Psoas muscle (tissue), 8 donors: ENCODE results near the gene ITSN1. TPM values are rescaled to one million over a fixed set of nuclear protein-coding genes. Genes with fewer than 3 reads are reported as not detected.
"Not testable (repeated sequence)": the region's sequence is repeated elsewhere in the genome, so short reads cannot be mapped to it uniquely, and the experiment has no call there.

Experiments used
- ATAC-seq, 4 donors: fragments of 200-7000 bp; cut with Tn5 transposase; one replicate each; pipeline ENCODE4 v1.9.1; 2020; ENCODE audit warnings: moderate library complexity in 3 of 4, mild to moderate bottlenecking in 2 of 4
- DNase-seq, 2 donors: peaks; one replicate each; pipeline ENCODE4 v3.0.0-alpha.2; 2020
- H3K27ac ChIP-seq: fragments of 200-600 bp; one replicate; pipeline ENCODE4 v1.8.0; 2022
- H3K27me3 ChIP-seq, 3 donors: fragments of 200-600 bp in 1 of 3; one replicate each; pipeline versions ENCODE4 v1.6.1 to v1.8.0; 2013 to 2022; ENCODE audit warnings: low read length in 2 of 3, mild to moderate bottlenecking in 2 of 3, moderate library complexity in 1 of 3; ENCODE audit not compliant: insufficient read depth in 3 of 3
- H3K36me3 ChIP-seq, 2 donors: fragments of 200-600 bp in 1 of 2; one replicate each; pipeline versions ENCODE4 v1.6.1 to v1.8.0; 2013 to 2022; ENCODE audit warnings: low read depth in 1 of 2, mild to moderate bottlenecking in 1 of 2, moderate library complexity in 1 of 2; ENCODE audit not compliant: insufficient read depth in 1 of 2
- H3K4me1 ChIP-seq: fragments of 200-600 bp; one replicate; pipeline ENCODE4 v1.8.0; 2022
- H3K4me3 ChIP-seq: fragments of 200-600 bp; one replicate; pipeline ENCODE4 v1.8.0; 2022; ENCODE audit warnings: mild to moderate bottlenecking
- H3K9me3 ChIP-seq: fragments of 200-600 bp; one replicate; pipeline ENCODE4 v1.8.0; 2022
- CTCF ChIP-seq: fragments of 200-600 bp; IDR thresholded peaks from one replicate; pipeline ENCODE4 v1.8.0; 2022; ENCODE audit warnings: antibody characterized with exemption
- WGBS, 3 donors: extraction: QIAGEN DNeasy Blood & Tissue Kit; methylation state at CpG; one replicate each; pipeline versions ENCODE4 v1.1.6 to v1.1.7; 2013; 5-methylcytosine and 5-hydroxymethylcytosine counted together
- intact Hi-C, 2 donors: fragments of 100-400 bp; cut with DNase I; formaldehyde crosslinking; loops; one replicate each; pipeline versions ENCODE4 v1.11.0 to v1.14.2; 2022
- polyA plus RNA-seq, 3 donors: library from polyadenylated mRNA; stranded (reverse); fragments of 200-250 nt; gene quantifications; one replicate each; pipeline ENCODE4 v1.2.3, GENCODE V29; 2013
- total RNA-seq, 4 donors: library from RNA; stranded (reverse); fragmentation: NEBNext Ultra II Directional in 2 of 4; extraction: Animal tissue kit (Norgen Biotek cat#: 25700) in 2 of 4; gene quantifications; one replicate each; pipeline versions ENCODE4 v1.2.1 to v1.2.4, GENCODE V29; 2021 to 2023
- donor health status: healthy with polysubstance abuse.
- donor health status: DM: no; HTN: no; CAD: no; lungs with moderate emphysema.
- donor health status: Bipolar disorder and iron deficiency.
- donor health status: healthy.
- donor health status: DM: yes; HTN: yes; CAD: no.
- donor health status: DM: no; HTN: no; CAD: no.
- donor health status: DM: no; HTN: no; CAD: no.
- donor health status: DM: yes; HTN: yes; CAD: no.

The ITSN1 gene
- total and polyA plus RNA-seq, 7 donors, result 9.3 to 43.8 (median 22.4) TPM

- H3K27me3 ChIP-seq, result no peaks in the 10 kb centered on the region
- intact Hi-C loops, result no loop called here
- ATAC-seq, result no peak
- H3K4me1 ChIP-seq, result no peaks in the 10 kb centered on the region
- no peak overlapping the region for H3K27ac ChIP-seq
- H3K9me3 ChIP-seq, result no peaks in the 10 kb centered on the region
- no peak overlapping the region for H3K4me3 ChIP-seq
- H3K36me3 ChIP-seq, result no peaks in the 10 kb centered on the region
- no peak for TF ChIP-seq CTCF
- 51 to 74% (median 60%) methylated on average over 15 of the region's 15 CpGs for WGBS, 3 donors
- DNase-seq, result peak in 1 of 2 donors; percentile 44
These were observed 216.5 kb downstream of the ITSN1 start for GRCh38 chr21:33858667-33859372.

- intact Hi-C loops, result no loop called here
- DNase-seq (peak in 1 of 2 donors; percentile 6), ATAC-seq (no peak)
- no peaks in the 10 kb centered on the region for H3K4me1 ChIP-seq
- no peak overlapping the region for H3K4me3 ChIP-seq
- WGBS, 3 donors, result 83 to 92% (median 92%) methylated on average over 18 of the region's 18 CpGs
- no peak for TF ChIP-seq CTCF
- no peaks in the 10 kb centered on the region for H3K36me3 ChIP-seq
- H3K27me3 ChIP-seq, result no peaks in the 10 kb centered on the region
- H3K9me3 ChIP-seq, result no peaks in the 10 kb centered on the region
- H3K27ac ChIP-seq, result no peak overlapping the region
These were observed 217.2 kb downstream of the ITSN1 start for GRCh38 chr21:33859373-33860102.

GRCh38 chr21:33860332-33860879, 218.1 kb downstream of the ITSN1 start:
- 93 to 94% (median 94%) methylated on average over 8 of the region's 8 CpGs for WGBS, 3 donors
- ATAC-seq, result no peak
- H3K27ac ChIP-seq, result no peak overlapping the region
- TF ChIP-seq CTCF, result no peak
- H3K9me3 ChIP-seq, result no peaks in the 10 kb centered on the region
- H3K4me3 ChIP-seq, result no peak overlapping the region
- H3K36me3 ChIP-seq, result no peaks in the 10 kb centered on the region
- intact Hi-C loops, result no loop called here
- peak in 1 of 2 donors; percentile 13 for DNase-seq
- no peaks in the 10 kb centered on the region for H3K4me1 ChIP-seq
- no peaks in the 10 kb centered on the region for H3K27me3 ChIP-seq

- Histone ChIP-seq H3K27me3 (no peaks in the 10 kb centered on the region), H3K9me3 (no peaks in the 10 kb centered on the region), H3K4me1 (no peaks in the 10 kb centered on the region), H3K36me3 (no peaks in the 10 kb centered on the region), H3K27ac (no peak overlapping the region), H3K4me3 (no peak overlapping the region)
- 83 to 91% (median 90%) methylated on average over 3 of the region's 3 CpGs for WGBS, 3 donors
- intact Hi-C loops, result no loop called here
- no peak for TF ChIP-seq CTCF
- ATAC-seq (no peak), DNase-seq (peak in 1 of 2 donors; percentile 12)
These were observed 218.8 kb downstream of the ITSN1 start for GRCh38 chr21:33861125-33861524.

- not testable (repeated sequence) for ATAC-seq
- WGBS, 3 donors, result 94 to 99% (median 94%) methylated on average over 8 of the region's 8 CpGs
These were observed 220.9 kb downstream of the ITSN1 start for GRCh38 chr21:33863191-33863590.

More at GRCh38 chr21:33863191-33863590, 220.9 kb downstream of the ITSN1 start:
- H3K27ac ChIP-seq, H3K4me3 ChIP-seq, H3K4me1 ChIP-seq, H3K27me3 ChIP-seq, intact Hi-C loops, H3K9me3 ChIP-seq, H3K36me3 ChIP-seq: not testable (repeated sequence)
- DNase-seq, result peak in 1 of 2 donors; percentile 26
